ENCODE data around the gene ADAMTS2.

- TF ChIP-seq CTCF (conservative IDR thresholded peaks at IDR 0.05; ENCODE audit: low read depth, low read length) (no peak), MXI1 (IDR thresholded peaks at IDR 0.05; ENCODE audit: borderline replicate concordance, low read depth, low read length) (no peak), POLR2A (IDR thresholded peaks at IDR 0.05; ENCODE audit: low read depth, low read length) (no peak), CEBPB (IDR thresholded peaks at IDR 0.05; ENCODE audit: low read depth, low read length) (no peak), RCOR1 (IDR thresholded peaks at IDR 0.05; ENCODE audit: insufficient replicate concordance, low read length) (no peak)
Observed at GRCh38 chr5:179331591-179332375, 13.5 kb downstream of the ADAMTS2 start.
